ENCODE results near the gene KRTAP17-1.

- TF ChIP-seq, protein P1, sequence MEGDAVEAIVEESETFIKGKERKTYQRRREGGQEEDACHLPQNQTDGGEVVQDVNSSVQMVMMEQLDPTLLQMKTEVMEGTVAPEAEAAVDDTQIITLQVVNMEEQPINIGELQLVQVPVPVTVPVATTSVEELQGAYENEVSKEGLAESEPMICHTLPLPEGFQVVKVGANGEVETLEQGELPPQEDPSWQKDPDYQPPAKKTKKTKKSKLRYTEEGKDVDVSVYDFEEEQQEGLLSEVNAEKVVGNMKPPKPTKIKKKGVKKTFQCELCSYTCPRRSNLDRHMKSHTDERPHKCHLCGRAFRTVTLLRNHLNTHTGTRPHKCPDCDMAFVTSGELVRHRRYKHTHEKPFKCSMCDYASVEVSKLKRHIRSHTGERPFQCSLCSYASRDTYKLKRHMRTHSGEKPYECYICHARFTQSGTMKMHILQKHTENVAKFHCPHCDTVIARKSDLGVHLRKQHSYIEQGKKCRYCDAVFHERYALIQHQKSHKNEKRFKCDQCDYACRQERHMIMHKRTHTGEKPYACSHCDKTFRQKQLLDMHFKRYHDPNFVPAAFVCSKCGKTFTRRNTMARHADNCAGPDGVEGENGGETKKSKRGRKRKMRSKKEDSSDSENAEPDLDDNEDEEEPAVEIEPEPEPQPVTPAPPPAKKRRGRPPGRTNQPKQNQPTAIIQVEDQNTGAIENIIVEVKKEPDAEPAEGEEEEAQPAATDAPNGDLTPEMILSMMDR (IDR thresholded peaks at IDR 0.05), result no peak
- TF ChIP-seq, protein P2, sequence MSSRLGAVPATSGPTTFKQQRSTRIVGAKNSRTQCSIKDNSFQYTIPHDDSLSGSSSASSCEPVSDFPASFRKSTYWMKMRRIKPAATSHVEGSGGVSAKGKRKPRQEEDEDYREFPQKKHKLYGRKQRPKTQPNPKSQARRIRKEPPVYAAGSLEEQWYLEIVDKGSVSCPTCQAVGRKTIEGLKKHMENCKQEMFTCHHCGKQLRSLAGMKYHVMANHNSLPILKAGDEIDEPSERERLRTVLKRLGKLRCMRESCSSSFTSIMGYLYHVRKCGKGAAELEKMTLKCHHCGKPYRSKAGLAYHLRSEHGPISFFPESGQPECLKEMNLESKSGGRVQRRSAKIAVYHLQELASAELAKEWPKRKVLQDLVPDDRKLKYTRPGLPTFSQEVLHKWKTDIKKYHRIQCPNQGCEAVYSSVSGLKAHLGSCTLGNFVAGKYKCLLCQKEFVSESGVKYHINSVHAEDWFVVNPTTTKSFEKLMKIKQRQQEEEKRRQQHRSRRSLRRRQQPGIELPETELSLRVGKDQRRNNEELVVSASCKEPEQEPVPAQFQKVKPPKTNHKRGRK (CRISPR knock-in tag; IDR thresholded peaks at IDR 0.05; ENCODE audit: borderline replicate concordance), result no peak
- TF ChIP-seq ZNF232 (CRISPR knock-in tag; IDR thresholded peaks at IDR 0.05), result no peak
- no peak for TF ChIP-seq ZSCAN18 (CRISPR knock-in tag; IDR thresholded peaks at IDR 0.05)
- TF ChIP-seq CREM (CRISPR knock-in tag; IDR thresholded peaks at IDR 0.05), result no peak
- TF ChIP-seq ZMAT4 (CRISPR knock-in tag; IDR thresholded peaks at IDR 0.05), result no peak
- TF ChIP-seq, protein P3, sequence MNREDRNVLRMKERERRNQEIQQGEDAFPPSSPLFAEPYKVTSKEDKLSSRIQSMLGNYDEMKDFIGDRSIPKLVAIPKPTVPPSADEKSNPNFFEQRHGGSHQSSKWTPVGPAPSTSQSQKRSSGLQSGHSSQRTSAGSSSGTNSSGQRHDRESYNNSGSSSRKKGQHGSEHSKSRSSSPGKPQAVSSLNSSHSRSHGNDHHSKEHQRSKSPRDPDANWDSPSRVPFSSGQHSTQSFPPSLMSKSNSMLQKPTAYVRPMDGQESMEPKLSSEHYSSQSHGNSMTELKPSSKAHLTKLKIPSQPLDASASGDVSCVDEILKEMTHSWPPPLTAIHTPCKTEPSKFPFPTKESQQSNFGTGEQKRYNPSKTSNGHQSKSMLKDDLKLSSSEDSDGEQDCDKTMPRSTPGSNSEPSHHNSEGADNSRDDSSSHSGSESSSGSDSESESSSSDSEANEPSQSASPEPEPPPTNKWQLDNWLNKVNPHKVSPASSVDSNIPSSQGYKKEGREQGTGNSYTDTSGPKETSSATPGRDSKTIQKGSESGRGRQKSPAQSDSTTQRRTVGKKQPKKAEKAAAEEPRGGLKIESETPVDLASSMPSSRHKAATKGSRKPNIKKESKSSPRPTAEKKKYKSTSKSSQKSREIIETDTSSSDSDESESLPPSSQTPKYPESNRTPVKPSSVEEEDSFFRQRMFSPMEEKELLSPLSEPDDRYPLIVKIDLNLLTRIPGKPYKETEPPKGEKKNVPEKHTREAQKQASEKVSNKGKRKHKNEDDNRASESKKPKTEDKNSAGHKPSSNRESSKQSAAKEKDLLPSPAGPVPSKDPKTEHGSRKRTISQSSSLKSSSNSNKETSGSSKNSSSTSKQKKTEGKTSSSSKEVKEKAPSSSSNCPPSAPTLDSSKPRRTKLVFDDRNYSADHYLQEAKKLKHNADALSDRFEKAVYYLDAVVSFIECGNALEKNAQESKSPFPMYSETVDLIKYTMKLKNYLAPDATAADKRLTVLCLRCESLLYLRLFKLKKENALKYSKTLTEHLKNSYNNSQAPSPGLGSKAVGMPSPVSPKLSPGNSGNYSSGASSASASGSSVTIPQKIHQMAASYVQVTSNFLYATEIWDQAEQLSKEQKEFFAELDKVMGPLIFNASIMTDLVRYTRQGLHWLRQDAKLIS (CRISPR knock-in tag; IDR thresholded peaks at IDR 0.05; ENCODE audit: borderline replicate concordance), result no peak
- TF ChIP-seq, protein P4, sequence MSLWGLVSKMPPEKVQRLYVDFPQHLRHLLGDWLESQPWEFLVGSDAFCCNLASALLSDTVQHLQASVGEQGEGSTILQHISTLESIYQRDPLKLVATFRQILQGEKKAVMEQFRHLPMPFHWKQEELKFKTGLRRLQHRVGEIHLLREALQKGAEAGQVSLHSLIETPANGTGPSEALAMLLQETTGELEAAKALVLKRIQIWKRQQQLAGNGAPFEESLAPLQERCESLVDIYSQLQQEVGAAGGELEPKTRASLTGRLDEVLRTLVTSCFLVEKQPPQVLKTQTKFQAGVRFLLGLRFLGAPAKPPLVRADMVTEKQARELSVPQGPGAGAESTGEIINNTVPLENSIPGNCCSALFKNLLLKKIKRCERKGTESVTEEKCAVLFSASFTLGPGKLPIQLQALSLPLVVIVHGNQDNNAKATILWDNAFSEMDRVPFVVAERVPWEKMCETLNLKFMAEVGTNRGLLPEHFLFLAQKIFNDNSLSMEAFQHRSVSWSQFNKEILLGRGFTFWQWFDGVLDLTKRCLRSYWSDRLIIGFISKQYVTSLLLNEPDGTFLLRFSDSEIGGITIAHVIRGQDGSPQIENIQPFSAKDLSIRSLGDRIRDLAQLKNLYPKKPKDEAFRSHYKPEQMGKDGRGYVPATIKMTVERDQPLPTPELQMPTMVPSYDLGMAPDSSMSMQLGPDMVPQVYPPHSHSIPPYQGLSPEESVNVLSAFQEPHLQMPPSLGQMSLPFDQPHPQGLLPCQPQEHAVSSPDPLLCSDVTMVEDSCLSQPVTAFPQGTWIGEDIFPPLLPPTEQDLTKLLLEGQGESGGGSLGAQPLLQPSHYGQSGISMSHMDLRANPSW (CRISPR knock-in tag; conservative IDR thresholded peaks at IDR 0.05; ENCODE audit: low read depth), result no peak
- TF ChIP-seq ZNF425 (CRISPR knock-in tag; conservative IDR thresholded peaks at IDR 0.05), result no peak
- TF ChIP-seq, protein P5, sequence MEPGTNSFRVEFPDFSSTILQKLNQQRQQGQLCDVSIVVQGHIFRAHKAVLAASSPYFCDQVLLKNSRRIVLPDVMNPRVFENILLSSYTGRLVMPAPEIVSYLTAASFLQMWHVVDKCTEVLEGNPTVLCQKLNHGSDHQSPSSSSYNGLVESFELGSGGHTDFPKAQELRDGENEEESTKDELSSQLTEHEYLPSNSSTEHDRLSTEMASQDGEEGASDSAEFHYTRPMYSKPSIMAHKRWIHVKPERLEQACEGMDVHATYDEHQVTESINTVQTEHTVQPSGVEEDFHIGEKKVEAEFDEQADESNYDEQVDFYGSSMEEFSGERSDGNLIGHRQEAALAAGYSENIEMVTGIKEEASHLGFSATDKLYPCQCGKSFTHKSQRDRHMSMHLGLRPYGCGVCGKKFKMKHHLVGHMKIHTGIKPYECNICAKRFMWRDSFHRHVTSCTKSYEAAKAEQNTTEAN (CRISPR knock-in tag; IDR thresholded peaks at IDR 0.05), result no peak
Observed at GRCh38 chr17:41308918-41309359, 6.6 kb downstream of the KRTAP17-1 start, which contains the start of gene KRTAP16-1.
